GF-D8 (cell line): ENCODE measurements around the gene BPIFB6.

Experiments used
- DNase-seq: peaks from one replicate; lab custom pipeline; 2025; lab: John Stamatoyannopoulos, UW

BPIFB6 gene

DNA sequence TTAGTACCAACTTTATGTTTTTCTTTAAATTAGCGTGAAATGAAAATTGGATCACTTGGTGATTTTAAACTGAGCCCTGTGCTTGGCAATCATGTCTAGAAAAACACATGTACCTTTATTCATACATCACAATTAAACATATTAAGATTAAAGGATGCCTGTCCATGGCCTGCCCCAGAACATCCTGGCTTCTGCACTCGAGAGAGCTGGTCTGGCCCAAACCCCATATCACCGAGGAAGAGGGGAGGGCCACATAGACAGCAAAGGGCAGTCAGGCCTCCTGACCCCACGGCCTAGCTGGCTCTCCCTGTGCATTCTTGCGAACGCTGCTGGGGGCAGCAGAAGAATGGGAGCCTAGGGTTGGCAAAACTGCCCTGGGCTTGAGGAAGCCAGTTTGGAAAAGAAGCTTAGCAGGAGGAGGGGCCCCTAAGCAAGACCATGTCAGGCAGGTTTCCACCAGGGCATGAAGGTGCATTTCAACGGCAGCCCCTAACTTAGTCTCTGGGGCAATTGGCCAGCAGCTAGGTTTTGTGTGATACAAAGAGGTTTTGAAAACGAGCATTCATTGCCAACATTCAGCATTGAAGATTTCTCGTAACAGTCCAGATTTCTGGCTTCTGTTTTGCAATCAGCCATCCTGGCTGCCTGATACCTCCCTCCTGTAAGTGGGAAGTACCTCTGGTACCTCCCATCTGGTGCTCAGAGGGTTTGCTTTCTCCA is 30.8 kb downstream of the BPIFB6 start:
- no peak for DNase-seq

DNA sequence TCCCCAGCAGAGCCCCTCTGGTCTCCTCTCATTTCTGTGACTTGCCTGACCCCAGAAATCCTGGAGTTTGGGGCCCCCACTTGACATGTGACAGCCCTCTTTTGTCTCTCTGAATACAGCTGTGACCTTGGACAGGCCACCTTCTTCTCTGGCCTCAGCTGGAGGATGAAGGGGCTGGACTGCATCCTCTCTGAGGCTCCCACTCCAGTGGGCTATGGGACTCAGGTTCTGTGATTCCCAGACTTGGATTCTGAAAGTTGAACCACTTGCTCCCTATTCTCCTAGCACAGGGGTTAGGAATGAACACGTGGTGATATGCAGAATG is 31.3 kb downstream of the BPIFB6 start:
- no peak for DNase-seq

DNA sequence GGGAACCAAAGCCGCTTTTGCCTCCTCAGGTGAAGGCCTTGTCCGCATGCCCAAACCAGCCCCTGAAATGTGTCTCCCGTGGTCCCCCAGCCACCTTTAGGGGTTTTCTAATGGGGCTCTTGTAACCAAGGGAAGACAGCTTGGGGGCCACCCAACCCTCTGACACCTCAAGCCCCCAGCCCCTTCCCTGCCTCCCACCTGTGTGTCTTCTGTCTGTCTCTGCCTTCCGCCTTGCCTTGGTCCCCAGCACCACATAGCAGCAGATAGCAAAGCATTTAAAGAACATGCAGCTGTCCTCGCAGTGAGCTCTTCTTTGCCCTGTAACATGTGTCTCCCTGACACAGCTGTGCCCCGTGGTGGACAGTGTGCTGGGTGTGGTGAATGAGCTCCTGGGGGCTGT is 31.8 kb downstream of the BPIFB6 start:
- DNase-seq, result no peak

DNA sequence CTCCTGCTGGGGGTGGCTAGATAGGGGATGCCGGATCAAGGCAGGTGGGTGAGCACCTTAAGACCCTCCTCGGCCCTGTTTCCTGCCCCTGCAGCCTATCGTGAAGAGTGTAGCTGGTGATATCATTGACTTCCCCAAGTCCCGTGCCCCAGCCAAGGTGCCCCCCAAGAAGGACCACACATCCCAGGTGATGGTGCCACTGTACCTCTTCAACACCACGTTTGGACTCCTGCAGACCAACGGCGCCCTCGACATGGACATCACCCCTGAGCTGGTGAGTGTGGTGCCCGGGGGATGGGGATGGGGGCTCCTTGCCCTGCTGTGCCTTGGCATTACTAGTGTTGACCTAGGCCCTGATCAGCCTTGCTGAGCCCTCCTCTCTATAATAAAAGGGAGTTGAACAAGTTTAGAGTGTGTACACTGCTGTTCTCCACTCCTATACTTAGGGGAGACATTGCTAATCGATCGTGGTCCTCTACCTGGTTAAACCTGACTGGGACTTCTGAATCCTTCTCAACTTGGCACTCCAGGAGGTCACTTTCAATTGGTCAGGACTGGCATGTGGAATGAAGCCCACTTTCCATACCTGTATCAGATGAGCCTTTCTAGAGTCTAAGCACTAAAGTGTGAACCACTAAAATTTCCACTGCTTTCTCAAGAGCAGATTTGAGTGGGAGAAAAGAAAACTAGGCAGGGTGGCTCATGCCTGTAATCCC is 33.3 kb downstream of the BPIFB6 start:
- no peak for DNase-seq

DNA sequence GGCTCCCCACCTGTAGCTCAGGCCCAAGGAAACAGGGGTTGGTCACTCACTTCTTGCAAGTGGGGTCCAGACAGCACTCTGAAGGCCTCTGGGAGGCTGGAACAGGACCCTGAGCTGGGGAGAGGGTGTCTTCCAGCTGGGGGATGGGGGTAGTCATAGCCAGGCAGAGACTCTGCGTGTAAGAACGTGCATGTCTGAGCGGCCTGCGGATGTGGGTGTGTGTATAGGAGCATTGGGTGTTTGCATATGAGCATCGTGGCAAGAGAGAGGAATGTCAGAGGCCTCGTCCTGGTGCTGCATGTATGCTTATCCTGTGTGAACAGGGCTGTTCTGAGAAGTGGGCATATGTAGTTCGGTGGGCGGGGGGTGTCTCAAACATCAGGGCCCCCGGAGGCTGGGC is 34.3 kb downstream of the BPIFB6 start:
- DNase-seq, result no peak

DNA sequence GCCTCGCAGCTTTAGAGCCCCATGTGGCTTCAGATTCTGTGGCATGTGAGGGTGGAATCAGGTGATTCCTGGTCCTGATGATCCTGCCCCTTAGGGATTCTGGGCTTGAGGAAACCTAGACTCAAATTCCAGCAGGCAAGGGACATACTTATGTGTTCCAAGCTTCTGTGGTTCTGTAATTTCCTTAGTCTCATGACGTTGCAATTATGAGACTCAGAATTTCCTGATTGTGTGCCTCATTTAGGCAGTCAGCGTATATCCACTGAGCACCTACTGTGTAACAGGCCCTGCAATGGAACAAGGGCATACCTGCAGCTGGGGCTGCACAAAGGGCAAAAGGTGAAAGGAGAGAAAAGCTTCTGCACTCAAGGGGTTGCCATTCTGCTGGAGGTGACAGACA is 36.4 kb downstream of the BPIFB6 start:
- no peak for DNase-seq

DNA sequence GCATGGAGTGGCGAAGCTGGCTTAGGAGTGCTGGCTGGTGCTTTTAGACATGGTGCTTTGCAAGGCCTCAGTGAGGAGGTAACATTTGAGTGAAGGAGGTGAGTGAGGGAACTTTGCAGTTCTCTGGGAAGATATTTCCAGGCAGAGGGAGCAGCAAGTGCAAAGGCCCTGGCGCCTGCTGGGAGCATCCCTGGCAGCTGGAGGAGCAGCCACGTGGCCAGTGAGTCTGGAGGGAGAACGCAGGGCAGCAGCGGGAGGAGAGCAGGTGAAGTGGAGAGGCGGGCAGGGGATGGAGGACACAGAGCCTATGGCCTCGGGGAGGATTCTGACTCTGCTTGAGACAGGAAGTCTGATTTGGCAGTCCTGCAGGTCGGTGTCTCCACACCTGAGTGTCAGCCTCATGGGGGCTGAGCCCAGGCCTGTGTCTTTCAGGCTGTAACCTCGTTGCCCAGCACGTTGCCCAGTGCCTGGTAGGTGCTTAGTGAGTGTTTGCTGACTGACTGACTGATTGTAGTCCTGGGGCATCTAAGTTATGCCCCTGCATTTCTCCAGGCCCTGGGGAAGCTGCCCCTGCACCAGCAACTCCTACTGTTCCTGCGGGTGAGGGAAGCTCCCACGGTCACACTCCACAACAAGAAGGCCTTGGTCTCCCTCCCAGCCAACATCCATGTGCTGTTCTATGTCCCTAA is 36.9 kb downstream of the BPIFB6 start:
- DNase-seq, result no peak

DNA sequence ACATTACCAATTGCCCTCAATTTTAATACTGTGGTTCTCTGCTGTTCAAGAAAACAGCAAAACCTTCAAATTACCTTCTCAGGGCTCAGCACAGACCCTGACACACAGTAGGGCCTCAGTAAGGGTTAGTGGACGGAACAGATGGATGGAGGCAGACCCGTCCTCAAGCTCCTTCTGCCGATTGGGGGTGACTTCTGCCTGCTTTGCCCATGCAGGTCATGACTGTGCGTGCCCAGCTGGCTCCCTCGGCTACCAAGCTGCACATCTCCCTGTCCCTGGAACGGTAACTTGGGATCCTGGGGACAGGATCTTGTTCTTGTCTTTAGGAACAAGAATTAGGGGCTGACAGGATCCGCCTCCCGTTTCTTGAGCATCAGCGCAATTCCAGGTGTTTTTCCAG is 38.2 kb downstream of the BPIFB6 start:
- no peak for DNase-seq

DNA sequence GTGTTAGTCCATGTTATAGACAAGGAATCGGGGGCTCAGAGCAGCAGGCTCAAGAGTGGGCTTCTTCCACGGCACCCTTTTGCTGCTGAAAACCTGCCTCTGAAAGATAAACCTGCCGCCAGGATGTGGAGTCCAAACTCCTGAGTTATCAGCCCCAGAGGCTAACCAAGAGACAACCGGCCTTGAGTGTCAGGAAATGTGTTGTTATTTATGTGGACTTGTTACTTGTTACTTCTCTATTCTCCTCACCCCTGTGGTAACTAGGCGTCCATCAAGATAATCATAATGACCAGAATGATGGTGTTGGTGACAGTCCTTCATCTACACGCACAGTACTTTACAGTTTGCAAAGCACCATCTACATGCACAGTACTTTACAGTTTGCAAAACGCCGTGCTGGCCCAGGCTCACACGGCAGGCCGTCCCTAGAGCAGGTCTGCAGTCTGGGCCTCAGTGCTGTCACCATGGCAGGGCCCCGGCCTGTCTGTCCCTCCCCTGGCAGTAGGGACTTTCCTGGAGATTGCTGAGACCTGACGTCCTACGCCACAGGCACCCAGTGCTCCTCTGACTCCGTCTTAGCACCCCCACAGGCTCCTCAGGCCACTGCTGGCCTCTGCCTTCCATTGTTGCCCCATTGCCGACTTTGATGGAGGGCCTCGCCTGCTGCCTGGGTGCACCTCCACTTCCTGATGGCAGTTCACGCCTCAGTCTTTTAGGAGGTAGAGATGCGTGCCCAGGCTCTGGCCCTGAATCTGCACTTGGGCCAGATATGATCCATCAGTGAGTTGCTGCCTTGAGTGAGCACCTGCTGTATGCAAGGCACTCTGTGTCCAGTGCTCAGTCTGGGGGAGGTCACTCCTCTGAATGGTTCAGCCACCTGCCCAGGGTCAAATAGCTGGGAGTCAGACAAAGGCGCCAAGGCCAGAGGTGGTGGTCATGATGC is 38.9 kb downstream of the BPIFB6 start:
- no peak for DNase-seq

DNA sequence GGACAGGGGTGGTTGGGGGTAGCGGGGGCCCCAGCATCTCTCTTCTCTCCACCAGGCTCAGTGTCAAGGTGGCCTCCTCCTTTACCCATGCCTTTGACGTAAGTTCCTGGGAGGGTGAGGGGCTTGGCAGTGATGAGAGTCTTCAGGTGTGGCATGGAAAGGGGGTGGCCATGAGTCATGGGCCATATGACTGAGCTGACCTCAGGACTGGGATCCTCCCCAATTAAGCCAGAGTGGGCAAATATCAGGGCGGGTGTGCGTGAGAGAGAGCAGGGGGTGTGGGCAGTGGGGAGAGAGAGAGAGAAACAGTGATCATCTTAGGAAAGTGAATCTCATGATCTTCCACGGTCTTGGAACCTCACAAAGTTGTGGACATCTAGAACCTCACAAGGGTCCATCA is 39.8 kb downstream of the BPIFB6 start:
- DNase-seq, result no peak

DNA sequence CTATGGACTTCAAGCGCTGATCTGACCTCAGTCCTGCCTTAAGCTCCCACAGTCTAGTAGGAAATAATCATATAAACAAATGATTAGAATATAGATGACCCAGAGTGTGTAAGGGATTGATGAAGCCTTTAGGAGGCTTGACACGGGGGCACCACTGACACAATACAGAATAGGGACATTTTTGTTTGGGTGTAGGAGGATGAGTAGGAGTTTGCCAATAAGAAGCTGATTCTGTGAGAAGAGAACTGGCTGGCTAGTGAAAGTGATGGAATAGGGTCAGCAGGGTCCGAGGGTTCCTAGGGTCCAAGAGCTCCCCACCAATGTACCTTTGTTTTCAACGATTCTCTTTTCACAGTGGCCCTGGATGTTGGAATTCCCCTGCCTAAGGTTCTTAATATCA is 40.9 kb downstream of the BPIFB6 start:
- no peak for DNase-seq

DNA sequence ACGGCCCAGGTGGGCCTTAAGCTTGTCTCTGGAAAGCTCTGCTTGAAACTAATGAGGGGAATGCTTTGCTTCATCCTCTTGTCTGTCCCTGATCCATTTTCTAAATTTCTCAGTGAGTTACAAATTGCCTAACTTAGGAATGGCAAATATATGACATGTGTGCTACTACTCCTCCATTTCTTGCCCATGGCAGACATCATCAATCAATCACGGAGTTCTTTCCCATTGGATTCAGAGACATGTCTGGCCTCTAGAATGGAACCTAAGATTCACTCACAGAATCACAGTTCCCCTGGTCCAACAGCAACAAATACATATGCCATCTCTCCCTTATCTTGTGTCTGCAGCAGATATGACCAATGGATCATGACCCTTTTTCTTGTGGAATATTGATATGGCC is 41.4 kb downstream of the BPIFB6 start:
- no peak for DNase-seq

DNA sequence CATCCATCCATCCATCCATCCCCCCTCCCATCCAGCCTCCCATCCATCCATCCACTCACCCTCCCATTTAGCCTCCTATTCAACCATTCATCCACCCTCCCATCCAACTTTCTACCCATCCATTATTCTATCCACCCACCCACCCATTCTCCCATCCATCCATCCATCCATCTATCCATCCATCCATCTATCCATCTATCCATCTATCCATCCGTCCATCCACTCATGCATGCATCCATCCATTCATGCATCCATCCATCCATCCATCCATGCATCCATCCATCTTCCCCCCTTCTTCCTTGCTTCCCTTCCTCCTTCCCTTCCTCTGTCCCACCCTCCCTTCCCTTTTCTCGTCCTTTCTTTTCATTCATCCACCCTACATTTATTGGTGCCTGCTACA is 43.2 kb downstream of the BPIFB6 start:
- no peak for DNase-seq

DNA sequence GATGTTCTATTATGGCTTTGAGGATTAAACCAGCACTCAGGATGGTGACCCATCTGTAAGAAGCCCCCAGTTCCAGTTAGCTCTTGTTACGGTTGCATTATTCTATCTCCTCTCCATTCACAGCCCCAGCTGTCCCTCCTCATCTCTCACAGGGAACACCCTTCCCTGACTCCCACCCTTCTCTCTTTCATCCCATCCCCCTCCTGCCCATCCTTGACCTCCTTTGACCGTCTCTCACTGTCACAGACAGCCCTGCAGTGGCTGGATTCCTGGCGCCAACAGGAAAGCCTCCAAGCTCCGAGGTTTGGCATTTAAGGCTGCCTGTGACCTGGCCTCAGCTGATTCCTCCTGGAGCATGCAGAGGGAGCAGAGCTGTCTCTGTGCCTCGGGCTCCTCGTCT is 43.8 kb downstream of the BPIFB6 start:
- DNase-seq, result no peak

DNA sequence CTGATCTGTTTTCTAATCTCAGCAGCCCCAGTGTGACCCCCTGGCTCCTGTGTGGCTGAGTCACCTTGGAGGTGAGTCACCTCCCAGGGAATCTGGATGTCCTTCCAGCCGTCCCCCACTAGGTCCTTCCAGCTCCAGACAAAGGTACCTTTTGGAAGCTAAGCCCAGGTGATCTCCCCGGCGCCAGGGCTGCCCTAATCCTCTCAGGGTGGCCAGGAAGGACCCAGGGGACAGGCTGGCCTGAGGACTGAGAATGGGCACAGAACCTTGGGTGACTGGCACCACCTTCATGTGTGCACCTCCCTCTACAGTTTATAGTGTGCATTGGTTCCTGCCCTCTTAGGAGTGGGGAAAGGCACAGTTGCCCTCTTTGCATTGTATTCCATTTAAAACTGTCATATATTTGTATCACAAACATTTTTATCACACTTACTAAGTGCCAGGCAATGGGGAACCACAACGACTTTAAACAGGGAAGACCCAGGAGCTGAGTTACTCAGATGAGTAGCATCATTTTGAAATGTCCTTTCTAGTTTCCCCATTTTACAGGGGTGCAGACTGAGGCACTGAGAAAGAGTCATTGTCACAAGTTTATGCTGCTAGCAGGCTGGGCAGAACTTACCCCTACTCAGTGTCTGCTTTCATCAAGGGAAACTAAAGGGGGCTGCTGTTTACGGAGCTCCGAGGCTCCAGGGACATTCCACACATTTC is 45.4 kb downstream of the BPIFB6 start:
- DNase-seq, result no peak

DNA sequence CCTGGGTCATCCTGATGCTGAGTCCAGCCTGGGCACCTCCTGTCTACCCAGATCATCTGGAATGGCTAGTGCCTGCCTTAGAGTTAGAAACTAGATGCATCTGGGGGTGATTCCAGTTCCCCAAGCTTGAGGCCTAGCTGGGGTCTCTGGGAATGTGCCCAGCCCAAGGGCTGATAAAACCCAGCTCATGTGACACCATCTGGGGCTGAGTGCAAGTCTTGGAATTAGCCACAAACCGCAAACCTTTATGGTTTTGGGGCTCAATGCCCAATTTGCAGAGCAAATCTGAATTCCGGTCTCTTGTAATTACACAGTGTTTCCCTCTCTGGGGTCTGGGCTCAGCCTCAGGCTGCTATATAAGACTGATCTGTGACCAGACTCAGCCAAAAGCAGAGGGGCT is 47.8 kb downstream of the BPIFB6 start, which contains the start of gene BPIFB4:
TSS of gene BPIFB4 (plus strand) at position 385 of the 400 bp plus-strand sequence. CDS start 1,884 bp downstream, outside the sequence.
- no peak for DNase-seq

DNA sequence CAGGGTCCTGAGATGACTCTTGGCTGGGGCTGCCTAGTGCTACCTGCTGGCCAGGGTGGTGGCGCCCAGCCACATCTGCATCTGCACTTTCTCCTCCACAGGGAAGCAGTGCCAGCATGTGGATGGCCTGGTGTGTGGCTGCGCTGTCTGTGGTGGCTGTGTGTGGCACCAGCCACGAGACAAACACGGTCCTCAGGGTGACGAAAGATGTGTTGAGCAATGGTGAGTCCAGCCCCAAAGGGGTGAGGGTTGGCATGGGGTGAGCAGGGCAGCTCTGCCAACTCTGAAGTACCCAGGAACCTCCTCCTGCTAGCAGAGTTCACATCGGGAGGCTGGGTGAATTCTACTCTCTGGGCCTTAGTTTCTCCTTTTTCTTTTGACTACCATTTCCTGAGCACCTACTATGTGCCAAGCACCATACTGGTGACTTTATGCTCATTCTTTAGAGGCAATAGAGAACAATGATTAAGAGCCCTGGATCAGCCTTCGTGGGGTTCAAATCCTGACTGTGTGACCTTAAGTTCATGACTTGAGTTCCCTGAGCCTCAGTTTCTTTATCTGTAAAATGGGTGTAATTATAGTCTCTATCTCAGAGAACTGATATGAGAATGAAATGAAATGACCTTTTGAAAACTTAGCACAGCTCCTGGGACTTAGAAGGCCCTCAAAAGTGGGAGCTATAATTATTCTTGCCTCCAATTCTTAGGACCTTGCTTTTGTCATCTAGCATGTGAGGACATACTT is 50.1 kb downstream of the BPIFB6 start:
- no peak for DNase-seq

DNA sequence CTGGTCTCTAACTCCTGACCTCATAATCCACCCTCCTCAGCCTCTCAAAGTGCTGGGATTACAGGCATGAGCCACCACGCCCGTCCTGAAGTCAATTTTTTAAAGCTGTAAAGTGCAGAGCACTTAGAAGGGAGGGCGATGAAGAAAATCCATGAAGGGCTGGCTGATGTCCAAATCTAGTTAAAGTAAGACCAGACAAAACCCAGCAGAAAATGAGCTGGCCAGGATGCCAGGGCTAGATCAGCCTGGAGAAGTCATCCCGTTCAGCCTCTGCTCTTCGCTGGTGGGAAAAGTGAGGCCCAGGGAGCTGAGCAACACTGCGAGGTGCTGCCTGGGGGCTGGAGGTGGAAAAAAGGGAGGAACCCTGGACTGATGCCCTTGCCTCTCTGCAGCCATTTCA is 51.1 kb downstream of the BPIFB6 start:
- DNase-seq, result no peak

DNA sequence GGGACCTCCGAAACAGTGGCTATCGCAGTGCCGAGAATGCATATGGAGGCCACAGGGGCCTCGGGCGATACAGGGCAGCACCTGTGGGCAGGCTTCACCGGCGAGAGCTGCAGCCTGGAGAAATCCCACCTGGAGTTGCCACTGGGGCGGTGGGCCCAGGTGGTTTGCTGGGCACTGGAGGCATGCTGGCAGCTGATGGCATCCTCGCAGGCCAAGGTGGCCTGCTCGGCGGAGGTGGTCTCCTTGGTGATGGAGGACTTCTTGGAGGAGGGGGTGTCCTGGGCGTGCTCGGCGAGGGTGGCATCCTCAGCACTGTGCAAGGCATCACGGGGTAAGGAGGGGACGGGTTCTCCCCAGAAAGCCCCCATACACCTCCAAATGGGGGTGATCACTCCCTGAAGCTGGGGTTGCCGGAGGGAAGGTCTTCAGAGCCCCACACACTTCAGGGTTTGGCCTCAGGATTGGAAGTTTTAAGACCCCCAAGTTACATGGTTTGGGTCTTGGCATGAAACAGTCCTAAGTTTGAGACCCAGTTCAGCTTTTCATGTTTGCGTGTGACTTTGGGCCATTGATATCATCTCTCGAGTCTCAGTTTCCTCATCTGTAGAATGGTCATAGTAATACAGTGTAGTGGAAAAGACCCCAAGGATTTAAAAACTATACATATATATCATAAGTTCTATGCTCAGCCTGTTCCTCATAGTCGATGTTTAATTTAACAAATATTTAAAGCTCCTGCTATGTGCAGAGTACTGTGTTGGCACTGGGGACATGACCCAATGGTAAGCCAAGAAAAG is 52.3 kb downstream of the BPIFB6 start:
- no peak for DNase-seq

DNA sequence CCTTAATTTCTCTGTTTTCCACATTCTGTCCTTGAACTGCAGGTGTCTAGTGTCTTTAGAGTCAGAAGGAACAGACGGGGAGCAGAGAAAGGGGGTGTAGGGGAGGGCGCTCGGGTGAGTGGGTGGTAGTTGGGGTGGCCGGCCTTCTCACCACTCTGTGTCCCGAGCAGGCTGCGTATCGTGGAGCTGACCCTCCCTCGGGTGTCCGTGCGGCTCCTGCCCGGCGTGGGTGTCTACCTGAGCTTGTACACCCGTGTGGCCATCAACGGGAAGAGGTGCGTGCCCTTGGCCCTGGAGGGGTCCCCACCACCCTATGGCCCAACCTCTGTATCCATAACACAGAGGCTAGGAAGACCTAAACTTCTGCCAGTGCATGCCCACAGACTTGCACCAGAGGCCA is 53.3 kb downstream of the BPIFB6 start:
- no peak for DNase-seq
